HepG2 (cell line): ENCODE measurements around the gene SLAMF6. TPM values are rescaled to one million over a fixed set of nuclear protein-coding genes. Genes with fewer than 3 reads are reported as not detected.
"Not testable (repeated sequence)": the region's sequence is repeated elsewhere in the genome, so short reads cannot be mapped to it uniquely, and the experiment has no call there.

Experiments used
- ATAC-seq: fragments of 200-7000 bp; cut with Tn5 transposase; 3 replicates; pipeline ENCODE4 v1.9.1; 2020; ENCODE audit warnings: mild to moderate bottlenecking, moderate library complexity
- BruUV-seq: library from RNA; stranded (reverse); fragments of 400-500 nt; replicated peaks from 2 replicates; lab custom pipeline; 2021; lab: Mats Ljungman, UMichigan
- CTCF ChIA-PET: fragments of 300-600 bp; formaldehyde crosslinking; extraction: SDS; loops from one replicate; lab custom pipeline; 2021; ENCODE audit warnings: low total read pairs, inconsistent platforms, low intra/inter-chr PET ratio; lab: Yijun Ruan, JAX
- POLR2A ChIA-PET: fragments of 350-600 bp; sonication (Branson Sonifier 250); formaldehyde crosslinking; loops from one replicate; lab custom pipeline; 2020; ENCODE audit warnings: antibody characterized with exemption, inconsistent platforms; lab: Yijun Ruan, JAX
- DNase-seq: peaks from one replicate; pipeline ENCODE4 v3.0.0-alpha.2; 2015; ENCODE audit warnings: low spot score
- FAIRE-seq: peaks from 3 replicates; lab custom pipeline; 2011; peaks lifted over from hg19 to GRCh38; lab: Jason Lieb, UNC
- H2AFZ ChIP-seq: one replicate; pipeline ENCODE4 v1.6.1; 2011; ENCODE audit warnings: low read length, inconsistent platforms
- H3K27ac ChIP-seq: fragments of 300-600 bp; 3 replicates; pipeline ENCODE4 v1.8.0; 2011; ENCODE audit warnings: mixed run types, mild to moderate bottlenecking, mixed read lengths, low read length, inconsistent platforms; ENCODE audit not compliant: insufficient read depth; ENCODE audit errors: extremely low read length
- H3K27me3 ChIP-seq, 2 experiments: fragments of 200-600 bp in 1 of 2; 2 replicates in 1 of 2; 3 replicates in 1 of 2; pipeline versions ENCODE4 v1.6.0 to v1.8.0; 2011; ENCODE audit warnings: low read length in 2 of 2, mild to moderate bottlenecking in 2 of 2, moderate library complexity in 2 of 2, inconsistent platforms in 1 of 2; ENCODE audit not compliant: insufficient read depth in 2 of 2, control insufficient read depth in 1 of 2
- H3K36me3 ChIP-seq, 2 experiments: fragments of 200-600 bp in 1 of 2; replicated peaks in 1 of 2; 2 replicates in 1 of 2; 3 replicates in 1 of 2; pipeline versions ENCODE4 v1.5.1 to v1.8.0; 2011; ENCODE audit warnings: low read length in 2 of 2, inconsistent platforms in 1 of 2; ENCODE audit not compliant: insufficient read depth in 2 of 2, control insufficient read depth in 1 of 2
- H3K4me1 ChIP-seq: 2 replicates; pipeline ENCODE4 v1.5.1; 2012; ENCODE audit warnings: low read length, inconsistent platforms; ENCODE audit not compliant: insufficient read depth
- H3K4me2 ChIP-seq: 2 replicates; pipeline ENCODE4 v1.6.0; 2011; ENCODE audit warnings: low read depth, low read length, inconsistent platforms
- H3K4me3 ChIP-seq, 3 experiments: fragments of 200-600 bp in 1 of 3; sonication (generic), shearing (Covaris generic) in 1 of 3; replicated peaks in 1 of 3; 2 replicates each; pipeline ENCODE4 v1.5.1; 2011 to 2016; ENCODE audit warnings: low read length in 3 of 3, inconsistent platforms in 2 of 3, low read depth in 2 of 3, mild to moderate bottlenecking in 2 of 3, control low read depth in 1 of 3, mixed read lengths in 1 of 3; ENCODE audit not compliant: insufficient read depth in 1 of 3
- H3K79me2 ChIP-seq: one replicate; pipeline ENCODE4 v1.6.1; 2011; ENCODE audit warnings: low read length, inconsistent platforms; ENCODE audit not compliant: insufficient read depth
- H3K9ac ChIP-seq: 2 replicates; pipeline ENCODE4 v1.6.0; 2011; ENCODE audit warnings: mild to moderate bottlenecking, low read depth, low read length, inconsistent platforms; ENCODE audit not compliant: insufficient read depth
- H3K9me3 ChIP-seq: 2 replicates; pipeline ENCODE4 v1.5.1; 2012; ENCODE audit warnings: mild to moderate bottlenecking, low read length
- H4K20me1 ChIP-seq: 2 replicates; pipeline ENCODE4 v1.6.0; 2011; ENCODE audit warnings: inconsistent platforms, mild to moderate bottlenecking, low read length, moderate library complexity; ENCODE audit not compliant: insufficient read depth
- BATF2 ChIP-seq: sonication (generic); formaldehyde crosslinking; IDR thresholded peaks from 2 replicates; pipeline ENCODE4 v1.8.0; 2022; ENCODE audit warnings: mild to moderate bottlenecking, missing genetic modification reagents, moderate library complexity
- CENPT ChIP-seq: sonication (generic); formaldehyde crosslinking; IDR thresholded peaks from 2 replicates; pipeline ENCODE4 v1.8.0; 2022; ENCODE audit warnings: low read depth, mild to moderate bottlenecking, moderate library complexity, missing genetic modification reagents
- CSRNP2 ChIP-seq: sonication (generic); formaldehyde crosslinking; conservative IDR thresholded peaks from 2 replicates; pipeline ENCODE4 v1.8.0; 2022; ENCODE audit warnings: low read depth, missing genetic modification reagents
- E2F1 ChIP-seq: sonication (generic); formaldehyde crosslinking; IDR thresholded peaks from 2 replicates; pipeline ENCODE4 v1.5.0; 2020; ENCODE audit warnings: missing genetic modification reagents
- GZF1 ChIP-seq: sonication (generic); formaldehyde crosslinking; IDR thresholded peaks from 2 replicates; pipeline ENCODE4 v1.5.1; 2020; ENCODE audit warnings: mild to moderate bottlenecking, missing genetic modification reagents
- MATR3 ChIP-seq: sonication (generic); formaldehyde crosslinking; IDR thresholded peaks from 2 replicates; pipeline ENCODE4 v1.4.0; 2020; ENCODE audit warnings: missing genetic modification reagents
- MIER3 ChIP-seq: IDR thresholded peaks from 2 replicates; pipeline ENCODE4 v1.6.1; 2016; ENCODE audit warnings: missing compliant biosample characterization, borderline replicate concordance
- NFIB ChIP-seq: sonication (generic); formaldehyde crosslinking; IDR thresholded peaks from 2 replicates; pipeline ENCODE4 v1.9.0; 2021; ENCODE audit warnings: missing genetic modification reagents, mild to moderate bottlenecking, borderline replicate concordance
- SETDB1 ChIP-seq: sonication (generic); formaldehyde crosslinking; IDR thresholded peaks from 2 replicates; pipeline ENCODE4 v1.5.1; 2020; ENCODE audit warnings: missing genetic modification reagents, mild to moderate bottlenecking, borderline replicate concordance
- STAG1 ChIP-seq: sonication (generic); formaldehyde crosslinking; IDR thresholded peaks from 2 replicates; pipeline ENCODE4 v1.4.0; 2020; ENCODE audit warnings: missing genetic modification reagents
- ZBTB34 ChIP-seq: sonication (generic); formaldehyde crosslinking; IDR thresholded peaks from 2 replicates; pipeline ENCODE4 v1.8.0; 2022; ENCODE audit warnings: mild to moderate bottlenecking, missing genetic modification reagents
- ZNF160 ChIP-seq: sonication (generic); formaldehyde crosslinking; IDR thresholded peaks from 2 replicates; pipeline ENCODE4 v1.8.0; 2022; ENCODE audit warnings: mild to moderate bottlenecking, inconsistent platforms, missing genetic modification reagents
- ZNF552 ChIP-seq: sonication (generic); formaldehyde crosslinking; IDR thresholded peaks from 2 replicates; pipeline ENCODE4 v1.9.0; 2022; ENCODE audit warnings: missing genetic modification reagents, mild to moderate bottlenecking, borderline replicate concordance
- ZNF556 ChIP-seq: sonication (generic); formaldehyde crosslinking; IDR thresholded peaks from 2 replicates; pipeline ENCODE4 v1.4.0; 2020; ENCODE audit warnings: mild to moderate bottlenecking, missing genetic modification reagents, borderline replicate concordance
- WGBS: methylation state at CpG from one replicate; pipeline ENCODE4 v1.1.6; 2017; ENCODE audit warnings: low lambda C conversion rate; 5-methylcytosine and 5-hydroxymethylcytosine counted together
- in situ Hi-C: cut with HindIII; loops from 2 replicates; pipeline ENCODE4 v1.10.0; 2017; ENCODE audit warnings: low pct_unique_long_range_greater_than_20kb; ENCODE audit not compliant: extremely low pct_ligation_motif_present
- intact Hi-C: fragments of 100-400 bp; cut with micrococcal nuclease; formaldehyde crosslinking; loops from one replicate; pipeline ENCODE4 v1.10.0; 2022; ENCODE audit not compliant: unreplicated experiment
- polyA plus RNA-seq, 8 experiments: library from polyadenylated mRNA; depleted of rRNA in 3 of 8; stranded (reverse) in 7 of 8; unstranded in 1 of 8; fragments of >200 nt; fragmentation: Illumina TruSeq in 4 of 8; extraction: Trizol in 4 of 8; gene quantifications; 2 replicates each; pipeline versions ENCODE4 v1.2.1 to v1.2.3, GENCODE V29; 2011 to 2016; ENCODE audit warnings: low read depth in 4 of 8, missing spikeins in 1 of 8, mixed read lengths in 1 of 8; ENCODE audit not compliant: insufficient read depth in 1 of 8
- total RNA-seq, 5 experiments: library from RNA; depleted of rRNA; stranded (reverse); fragments of >200 nt; fragmentation: Illumina TruSeq; extraction: Trizol; gene quantifications; 2 replicates each; pipeline ENCODE4 v1.2.3, GENCODE V29; 2016; ENCODE audit warnings: low read depth in 1 of 5

The SLAMF6 gene
- total and polyA plus RNA-seq, 2 of the 13 experiments (the other 11 are each of a cell fraction or from before 2014, with no cell fraction given), result not detected

GRCh38 chr1:160562745-160563144 lies 39.7 kb upstream of the SLAMF6 start:
- H3K4me1 ChIP-seq, H3K9ac ChIP-seq, H3K27me3 ChIP-seq, DNase-seq, BruUV-seq, in situ Hi-C loops, H3K4me3 ChIP-seq, FAIRE-seq, H3K4me2 ChIP-seq, H3K9me3 ChIP-seq, intact Hi-C loops, ATAC-seq, H4K20me1 ChIP-seq, H3K79me2 ChIP-seq, CTCF ChIA-PET, H3K27ac ChIP-seq, H2AFZ ChIP-seq, POLR2A ChIA-PET, H3K36me3 ChIP-seq: not testable (repeated sequence)
- TF ChIP-seq SETDB1, result peak; percentile 89; the same call in 1 of the 2 replicates
- 0% methylated on average over 2 of the region's 2 CpGs for WGBS

GRCh38 chr1:160560806-160561205 lies 37.8 kb upstream of the SLAMF6 start:
- no TSS peak for BruUV-seq
- in situ Hi-C loops, result no loop called here
- H3K36me3 ChIP-seq, result no peaks in the 10 kb centered on the region
- H4K20me1 ChIP-seq, result no peaks in the 10 kb centered on the region
- H3K4me2 ChIP-seq, result no peak overlapping the region
- POLR2A ChIA-PET, result no interaction called here
- no peak overlapping the region for H3K4me3 ChIP-seq
- intact Hi-C loops, result no loop called here
- no peak overlapping the region for H3K9ac ChIP-seq
- ATAC-seq (no peak), DNase-seq (no peak), FAIRE-seq (no peak)
- no peaks in the 10 kb centered on the region for H3K27me3 ChIP-seq
- H3K4me1 ChIP-seq, result no peaks in the 10 kb centered on the region
- TF ChIP-seq MATR3 (CRISPR knock-in tag), result no peak
- no peak for TF ChIP-seq NFIB (CRISPR knock-in tag)
- TF ChIP-seq GZF1 (CRISPR knock-in tag), result no peak
- TF ChIP-seq CENPT (CRISPR knock-in tag), result no peak
- TF ChIP-seq ZNF160 (CRISPR knock-in tag), result no peak
- no peak for TF ChIP-seq MIER3
- TF ChIP-seq E2F1 (CRISPR knock-in tag), result no peak
- no peak for TF ChIP-seq ZBTB34 (CRISPR knock-in tag)
- no peak for TF ChIP-seq STAG1 (CRISPR knock-in tag)
- TF ChIP-seq BATF2 (CRISPR knock-in tag), result no peak
- no peak for TF ChIP-seq CSRNP2 (CRISPR knock-in tag)
- no peak for TF ChIP-seq ZNF552 (CRISPR knock-in tag)
- no peak for TF ChIP-seq ZNF556
- H3K27ac ChIP-seq, result no peak overlapping the region
- CTCF ChIA-PET, result no interaction called here
- H3K9me3 ChIP-seq, result peaks cover 9% of the 10 kb centered on the region
- H2AFZ ChIP-seq, result no peak overlapping the region
- H3K79me2 ChIP-seq, result no peaks in the 10 kb centered on the region
